Measurements from ENCODE around the gene PRKAG1.

Gene PRKAG1

DNA sequence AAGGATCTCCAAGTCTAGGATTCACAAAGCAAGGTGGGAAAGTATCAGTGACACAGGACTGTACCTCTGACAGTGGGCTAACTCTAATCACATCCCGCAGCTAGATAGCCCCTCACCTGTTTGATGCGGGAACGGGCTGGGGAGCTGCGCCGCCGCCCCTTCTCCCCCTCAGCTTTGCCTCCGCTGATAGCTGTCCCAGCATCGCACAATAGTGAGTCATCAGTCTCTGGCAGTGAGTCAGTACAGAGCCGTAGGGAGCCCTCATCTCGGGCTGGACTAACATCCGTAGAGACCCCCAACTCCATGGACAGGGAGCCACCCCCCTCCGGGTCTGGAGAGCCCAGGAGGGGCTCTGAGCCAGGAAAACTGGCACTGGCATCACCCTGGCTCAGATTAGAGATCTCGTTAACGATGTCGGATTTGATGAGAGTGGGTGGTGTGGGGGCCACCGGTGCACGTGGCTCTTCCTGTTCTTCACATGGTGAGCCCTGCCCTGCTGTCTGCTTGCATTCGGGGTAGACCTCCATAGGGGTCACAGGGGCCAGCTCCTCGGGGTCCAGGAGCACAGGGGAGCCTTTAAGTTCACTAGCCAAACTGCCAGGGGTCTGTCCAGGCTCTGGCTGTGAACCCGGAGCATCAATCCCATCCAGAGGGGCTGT is 31.1 kb upstream of the PRKAG1 start:
- no peak for DNase-seq

DNA sequence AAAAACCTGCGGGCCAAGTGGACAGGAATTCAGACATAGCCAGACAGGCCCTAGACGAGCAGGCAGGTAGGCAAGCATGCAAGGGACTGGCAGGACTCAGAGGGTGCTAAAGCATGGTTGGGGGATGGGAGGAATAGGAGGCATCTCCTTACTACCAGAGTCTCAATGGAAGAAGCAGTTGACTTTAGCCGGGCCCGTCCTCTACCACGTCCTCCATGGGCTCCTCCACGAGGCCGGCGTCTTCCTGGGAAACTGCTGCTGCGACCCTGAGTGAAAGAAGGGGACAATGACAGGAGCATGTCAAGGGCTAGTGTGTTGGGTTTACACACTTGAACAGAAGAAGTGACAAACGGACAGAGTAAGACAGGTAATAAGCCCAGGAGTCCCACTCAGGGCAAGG is 30.4 kb upstream of the PRKAG1 start:
- no peak for DNase-seq

DNA sequence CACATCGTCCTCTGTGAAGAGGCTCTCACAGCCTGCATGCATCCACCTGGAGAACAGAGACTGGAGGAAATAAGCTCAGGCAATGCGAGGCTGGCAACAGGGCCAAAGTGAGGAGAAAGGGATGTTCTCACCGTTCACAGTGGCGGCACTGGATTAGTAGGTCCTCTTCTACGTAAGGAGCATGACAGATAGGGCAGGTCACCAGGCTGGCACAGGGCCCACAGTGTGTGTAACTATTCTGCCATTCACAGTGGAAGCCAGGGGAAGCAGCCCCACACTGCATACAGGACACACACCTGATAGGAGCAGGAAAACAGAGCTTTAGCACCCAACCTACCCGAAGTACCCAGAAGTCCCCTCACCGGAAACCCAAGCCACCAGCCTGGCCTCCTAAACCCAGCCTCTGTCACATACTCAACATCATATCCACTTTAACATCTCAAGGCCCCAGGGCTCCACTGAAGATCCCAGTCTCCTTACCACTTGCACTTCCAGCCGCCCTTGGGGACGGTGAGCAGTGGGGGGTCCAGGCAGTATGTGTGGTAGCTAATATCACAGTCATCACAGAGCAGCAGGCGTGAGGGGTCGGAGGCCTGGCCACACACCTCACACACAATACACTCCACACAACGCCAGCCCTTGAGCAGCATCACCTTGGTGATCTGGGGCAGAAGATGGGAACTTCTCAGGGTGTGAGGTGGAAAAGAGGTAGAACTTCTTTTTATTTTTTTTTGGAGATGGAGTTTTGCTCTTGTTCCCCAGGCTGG is 27.7 kb upstream of the PRKAG1 start:
- DNase-seq = no peak

DNA sequence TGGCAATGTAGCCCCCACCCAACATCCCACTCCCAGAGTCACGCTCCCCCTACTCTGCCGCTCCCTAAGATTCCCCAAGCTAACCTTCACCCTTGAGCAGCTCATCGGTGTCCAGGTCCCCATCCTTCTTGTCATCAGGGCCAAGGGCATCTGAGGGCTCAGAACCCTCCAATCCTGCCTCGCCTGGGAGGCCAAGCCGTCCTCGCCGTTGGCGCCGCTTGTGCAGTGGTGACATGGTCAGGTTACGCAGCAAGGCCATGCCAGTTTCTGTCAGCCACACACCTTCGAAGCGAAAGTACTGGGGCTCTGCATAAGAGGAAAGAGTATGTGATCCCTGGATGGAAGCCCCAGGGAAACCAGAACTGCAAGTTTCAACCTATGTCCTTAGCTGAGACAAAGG is 26.1 kb upstream of the PRKAG1 start:
- DNase-seq = no peak

DNA sequence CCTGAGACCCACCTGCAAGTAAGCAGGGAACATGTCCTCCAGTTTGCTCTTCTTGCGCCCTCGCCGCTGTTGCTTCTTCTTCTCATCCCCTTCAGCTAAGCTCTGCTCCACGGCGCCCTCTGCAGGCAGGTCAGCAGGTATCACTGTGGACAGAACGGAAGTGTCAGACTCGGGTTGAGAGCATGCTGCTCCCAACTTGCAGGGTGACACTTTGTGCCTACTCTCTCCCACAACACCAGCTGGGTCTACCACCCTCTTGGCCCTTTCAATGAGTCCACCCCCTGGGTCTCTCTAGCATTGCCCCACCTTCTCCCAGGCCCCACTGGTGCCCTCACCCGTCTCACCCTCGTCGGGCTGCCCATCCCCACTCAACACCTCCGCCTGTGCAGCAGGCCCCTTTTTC is 25.3 kb upstream of the PRKAG1 start:
- peak; percentile 87 for DNase-seq

DNA sequence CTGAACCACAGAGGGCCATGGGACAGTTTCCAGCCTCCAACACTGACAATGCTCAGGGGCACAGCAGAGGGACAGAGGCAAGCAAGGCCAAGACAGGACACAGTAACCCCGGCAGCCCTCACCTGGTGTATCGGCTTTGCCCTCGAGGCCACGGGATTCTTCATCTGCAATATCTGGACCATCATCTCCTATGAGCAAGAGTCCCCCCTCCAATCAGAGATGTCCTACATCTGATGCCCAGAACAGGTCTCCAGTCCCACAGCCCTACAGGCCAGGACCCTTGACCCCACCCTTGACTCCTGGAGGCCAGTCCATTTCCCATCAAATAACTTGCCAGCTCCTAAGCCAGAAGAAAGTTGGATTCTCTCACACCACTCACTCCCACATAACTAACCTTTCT is 24.7 kb upstream of the PRKAG1 start:
- no peak for DNase-seq

DNA sequence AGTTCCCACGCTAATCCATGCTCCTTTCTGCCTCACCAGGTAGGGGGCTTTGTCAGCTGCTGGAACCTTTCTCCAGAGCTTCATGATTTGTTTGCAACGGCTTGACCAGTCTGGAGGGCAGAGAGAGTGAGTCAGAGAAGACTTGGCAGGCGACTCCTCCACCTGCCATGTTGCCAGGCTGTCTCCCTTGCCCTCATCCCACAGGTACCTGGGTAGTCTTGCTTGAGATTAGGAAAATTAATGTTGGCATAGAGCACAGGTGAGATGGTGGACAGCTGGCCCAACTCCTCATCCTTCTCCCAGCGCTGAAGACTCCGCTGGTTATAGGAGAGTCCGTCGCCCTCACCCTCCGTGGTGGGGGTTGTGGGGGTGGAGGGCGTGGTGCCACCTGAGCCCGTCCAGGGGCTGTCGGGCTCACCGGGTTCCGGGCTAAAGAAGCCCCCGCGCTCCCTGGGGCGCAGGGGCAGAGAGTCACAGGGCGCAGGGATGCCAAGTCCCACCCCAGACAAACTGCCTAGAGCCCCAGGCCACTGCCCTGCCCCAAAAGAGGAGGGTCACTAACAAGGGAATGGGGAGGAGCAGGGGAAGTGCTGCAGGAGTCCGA is 23.4 kb upstream of the PRKAG1 start:
- DNase-seq = no peak

DNA sequence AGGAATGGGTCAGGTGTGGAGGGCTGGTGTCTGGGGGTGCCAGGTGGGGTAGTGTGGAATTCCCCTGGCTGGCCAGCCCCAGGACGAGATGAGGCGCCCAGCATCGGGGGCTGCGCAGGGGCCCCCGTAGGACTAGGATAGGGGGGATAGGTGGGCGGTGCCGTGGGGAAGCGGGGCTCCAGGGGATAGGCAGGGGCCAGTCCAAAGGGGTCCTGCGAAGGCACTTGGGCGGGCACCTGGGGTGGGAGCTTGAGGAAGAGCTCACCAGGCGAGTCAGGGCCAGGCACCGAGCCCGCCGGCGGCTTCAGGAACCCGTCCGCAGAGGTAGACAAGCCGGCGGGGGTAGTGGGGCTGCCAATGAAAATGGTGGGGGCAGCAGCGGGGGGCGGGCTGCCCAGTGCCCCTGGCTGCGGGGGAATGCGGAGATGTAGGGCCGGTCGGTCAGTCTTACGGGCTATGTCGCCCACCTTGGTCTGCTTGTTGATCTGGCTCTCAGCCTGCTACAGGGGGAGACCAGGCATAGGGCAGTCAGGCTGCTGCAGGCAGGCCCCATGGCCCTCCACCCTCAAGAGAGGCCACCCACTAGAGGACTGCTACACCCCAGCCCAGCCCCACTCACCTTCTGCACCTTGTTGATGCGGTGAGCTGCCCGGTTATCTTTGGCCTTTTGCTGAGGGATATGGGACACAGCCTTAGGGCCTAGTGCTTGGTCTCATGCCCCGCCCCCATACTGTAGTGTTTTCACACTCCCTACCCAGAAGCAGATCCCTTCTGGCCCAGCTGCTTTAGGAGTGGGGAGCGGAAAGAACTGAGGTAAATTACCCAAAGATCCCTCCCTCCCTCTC is 22.7 kb upstream of the PRKAG1 start:
- DNase-seq = no peak

DNA sequence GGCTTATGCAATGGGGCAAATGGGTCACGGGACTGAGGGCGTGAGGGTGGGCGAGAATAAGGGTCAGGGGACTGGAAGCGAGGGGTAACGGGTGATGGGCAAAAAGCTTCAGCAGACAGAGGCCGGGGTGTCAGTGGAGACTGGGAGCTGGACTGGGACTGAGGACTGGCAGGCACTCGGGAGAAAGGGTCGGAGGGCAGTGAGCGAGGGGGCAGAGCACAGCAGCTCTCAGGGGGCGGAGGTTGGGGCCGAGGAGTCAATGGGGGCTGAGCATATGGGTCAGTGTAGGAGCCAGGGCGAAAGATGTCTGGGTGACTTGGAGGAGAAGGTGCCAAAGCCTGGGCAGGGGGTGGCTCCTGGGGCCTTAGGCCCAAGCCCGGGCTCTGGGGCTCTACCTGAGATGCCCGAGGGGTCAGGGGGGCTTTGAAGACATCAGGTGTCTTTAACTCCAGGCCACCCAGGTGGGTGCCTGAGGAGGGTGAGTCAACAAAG is 21.8 kb upstream of the PRKAG1 start:
- DNase-seq = no peak

DNA sequence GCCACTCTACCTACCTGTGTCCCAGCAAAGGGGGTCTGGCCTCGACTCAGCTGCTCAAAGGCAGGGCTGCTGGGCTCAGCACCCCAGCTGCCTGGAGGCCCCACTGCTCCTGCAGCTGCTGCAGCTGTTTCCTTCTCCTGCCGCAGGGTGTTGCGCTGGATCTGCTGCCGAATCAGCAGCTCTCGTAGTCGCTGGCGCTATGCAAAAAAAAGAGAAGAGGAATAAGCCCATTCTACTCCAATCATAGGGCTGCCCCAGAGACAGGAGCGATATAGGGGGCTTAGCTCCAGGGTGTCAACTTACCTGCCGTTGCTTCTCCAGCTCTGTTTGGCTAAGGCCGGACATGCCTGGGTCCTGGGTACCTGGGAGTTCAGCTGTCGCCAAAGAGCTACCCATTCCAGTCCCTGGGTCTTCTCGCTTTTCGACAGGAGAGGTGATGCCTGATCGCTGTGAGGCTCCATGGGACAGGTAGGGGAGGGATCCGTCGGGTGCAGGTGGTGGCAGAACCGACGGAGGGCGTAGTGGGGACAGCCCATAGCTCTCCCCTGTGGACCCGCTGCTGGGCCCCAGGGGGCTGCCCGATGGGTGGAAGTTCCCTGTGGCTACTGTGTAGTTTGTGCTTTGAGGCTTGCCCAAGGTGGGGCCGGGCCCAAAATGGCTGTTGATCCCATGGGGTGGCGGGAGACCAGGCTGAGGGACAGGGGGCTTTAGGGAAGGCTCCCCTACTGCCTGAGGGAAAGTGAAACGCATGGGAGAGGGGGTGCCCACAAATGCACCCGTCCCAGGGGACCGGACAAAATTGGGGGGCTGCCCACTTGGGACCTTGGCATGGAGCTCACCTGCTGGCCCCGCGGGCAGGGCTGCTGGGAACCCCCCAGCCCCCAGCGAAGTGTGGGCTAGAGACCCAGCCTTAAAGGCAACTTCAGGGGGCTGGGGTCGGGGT is 21.1 kb upstream of the PRKAG1 start:
- DNase-seq = no peak

DNA sequence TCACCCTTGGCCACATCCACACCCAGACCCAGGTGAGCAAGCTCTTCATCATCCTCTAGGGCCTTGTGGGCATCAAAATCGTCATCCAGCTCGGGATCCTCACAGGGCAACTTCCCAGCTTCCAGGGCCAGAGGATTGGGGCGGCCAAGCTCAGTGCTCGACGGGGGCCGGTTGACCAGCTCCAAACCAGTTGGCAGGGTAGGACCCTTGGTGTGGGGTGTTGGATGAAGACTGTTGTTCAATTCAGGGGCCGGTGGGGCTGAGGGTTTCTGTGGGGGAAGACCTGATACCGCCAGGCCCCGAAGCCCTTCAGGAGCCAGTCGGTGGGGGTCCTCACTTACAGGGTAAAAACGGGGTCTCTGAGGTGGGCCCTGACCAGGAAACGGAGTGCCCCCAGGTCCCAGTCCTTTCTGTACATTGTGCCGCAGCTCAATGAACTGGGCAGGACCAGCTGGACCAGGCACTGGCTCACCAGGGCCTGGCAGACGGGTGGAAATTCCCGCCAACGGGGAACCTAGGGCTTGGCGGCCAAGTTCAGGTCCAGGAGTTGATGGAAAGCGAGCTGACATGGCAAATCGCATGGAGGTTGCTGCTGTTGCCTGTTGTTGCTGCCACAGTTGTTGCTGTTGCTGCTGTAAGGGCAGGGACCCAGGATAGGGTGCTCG is 19.8 kb upstream of the PRKAG1 start:
- no peak for DNase-seq

DNA sequence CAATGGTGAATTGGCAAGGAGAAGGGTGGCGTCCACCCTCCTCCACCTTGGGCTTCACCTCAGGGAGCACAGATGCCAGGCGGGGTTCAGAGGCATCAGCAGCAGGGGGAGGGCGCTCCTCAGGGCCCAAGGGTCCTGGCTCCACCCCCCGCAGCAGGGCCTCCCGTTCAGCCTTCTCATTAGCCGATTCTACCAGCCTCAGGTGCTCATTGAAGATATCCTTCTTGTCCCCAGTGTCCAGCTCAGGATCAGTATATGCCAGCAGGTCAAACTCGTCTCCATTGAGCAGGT is 19.3 kb upstream of the PRKAG1 start:
- DNase-seq = no peak

DNA sequence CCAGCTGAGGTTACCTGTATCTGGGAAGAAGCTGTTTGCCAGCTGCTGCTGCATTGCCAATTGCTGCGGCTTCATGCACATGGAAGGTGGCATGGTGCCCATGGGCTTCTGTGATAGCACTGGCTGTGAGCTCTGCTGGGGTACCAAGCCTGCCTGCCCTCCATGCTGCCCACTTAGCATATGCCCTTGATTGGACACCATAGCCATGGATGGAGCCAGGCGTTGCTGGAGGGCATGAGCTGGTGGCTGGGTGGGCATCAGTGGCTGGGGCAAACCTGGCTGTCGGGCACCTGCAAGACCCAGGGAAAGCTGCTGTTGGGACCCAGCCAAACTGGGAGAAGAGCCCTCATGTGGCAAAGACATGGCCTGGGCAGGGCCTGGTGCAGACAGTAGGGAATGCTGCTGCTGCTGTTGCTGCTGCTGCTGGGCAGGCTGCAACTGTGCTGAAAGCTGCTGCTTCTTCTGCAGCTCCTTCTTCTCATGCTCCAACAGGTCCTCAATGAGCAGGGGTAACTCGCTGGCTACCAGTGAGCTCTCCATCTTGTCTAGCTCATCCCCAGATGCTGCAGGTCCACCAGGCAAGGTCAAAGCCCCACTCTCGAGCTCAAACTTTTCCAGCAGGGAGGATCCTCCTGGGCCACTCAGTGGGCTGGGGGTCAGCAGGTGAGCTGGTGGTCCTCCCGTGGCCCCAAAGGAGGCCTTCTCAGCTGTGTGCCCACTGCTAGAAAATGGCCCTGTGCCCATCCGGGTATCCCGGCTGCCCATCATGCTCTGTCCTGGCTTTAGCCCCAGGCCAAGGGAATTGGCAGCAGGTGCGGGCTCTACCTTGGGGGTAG is 18.8 kb upstream of the PRKAG1 start:
- no peak for DNase-seq

DNA sequence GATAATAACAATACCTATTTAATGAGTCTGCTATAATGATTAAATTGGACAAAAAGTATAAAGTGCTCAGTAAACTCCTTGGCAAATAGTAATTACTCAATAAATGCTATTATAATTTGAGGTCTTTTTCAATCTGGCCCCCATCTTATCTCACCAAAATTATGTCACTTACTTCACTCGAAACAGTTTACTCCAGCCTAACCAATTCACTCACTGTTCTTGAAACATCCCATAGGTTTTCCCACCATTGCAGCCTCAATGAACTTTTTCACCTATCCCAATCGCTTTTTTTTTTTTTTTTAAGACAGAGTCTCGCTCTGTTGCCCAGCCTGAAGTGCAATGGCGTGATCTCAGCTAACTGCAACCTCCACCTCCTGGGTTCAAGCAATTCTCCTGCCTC is 17.5 kb upstream of the PRKAG1 start:
- DNase-seq = no peak

DNA sequence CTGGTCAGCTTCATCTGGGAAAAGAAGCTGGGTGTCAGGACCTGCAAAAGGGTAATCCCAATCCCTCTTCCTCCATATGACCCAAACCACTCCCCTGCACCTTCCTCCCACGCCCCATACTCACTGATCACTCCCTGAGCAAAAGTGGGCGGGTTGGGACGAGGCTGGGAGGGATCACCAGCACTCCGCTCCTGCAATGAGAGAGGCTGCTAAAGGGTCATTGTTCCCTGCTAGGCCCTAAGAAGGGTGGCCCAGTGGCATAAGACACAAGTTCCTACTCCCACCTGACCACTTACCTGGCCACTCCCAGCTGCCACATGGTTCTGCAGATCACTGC is 15.7 kb upstream of the PRKAG1 start:
- no peak for DNase-seq

DNA sequence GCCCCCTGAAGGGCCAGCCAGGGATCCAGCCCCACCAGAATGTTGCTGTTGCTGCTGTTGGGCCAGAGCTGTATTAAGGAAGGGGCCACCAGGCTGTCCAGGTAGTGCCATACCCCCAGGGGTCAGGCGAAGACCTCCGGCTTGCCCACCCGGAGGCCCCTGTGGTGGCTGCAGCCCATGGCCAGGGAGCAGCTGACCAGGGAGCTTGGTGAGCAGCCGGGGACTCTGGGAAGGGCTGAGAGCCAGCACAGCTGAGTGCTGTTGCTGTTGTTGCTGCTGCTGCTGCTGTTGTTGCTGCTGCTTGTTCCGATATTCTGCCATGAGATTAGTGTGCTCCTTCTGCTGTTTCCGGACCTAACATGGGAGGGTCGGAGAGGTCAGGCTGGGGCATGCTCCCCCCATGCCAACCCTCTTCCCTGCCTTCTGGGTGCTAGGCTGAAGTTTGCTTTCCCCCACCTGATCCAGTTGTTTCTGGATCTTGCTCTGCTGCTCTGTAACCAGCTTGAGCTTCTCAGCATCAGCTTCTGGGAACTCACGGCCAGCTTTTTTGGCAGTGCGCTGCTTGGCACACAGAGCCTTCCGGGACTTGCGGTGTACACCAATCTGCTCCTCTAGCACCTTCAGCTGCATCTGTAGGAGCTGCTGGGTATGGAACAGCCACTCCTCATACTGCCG is 15.2 kb upstream of the PRKAG1 start:
- no peak for DNase-seq

DNA sequence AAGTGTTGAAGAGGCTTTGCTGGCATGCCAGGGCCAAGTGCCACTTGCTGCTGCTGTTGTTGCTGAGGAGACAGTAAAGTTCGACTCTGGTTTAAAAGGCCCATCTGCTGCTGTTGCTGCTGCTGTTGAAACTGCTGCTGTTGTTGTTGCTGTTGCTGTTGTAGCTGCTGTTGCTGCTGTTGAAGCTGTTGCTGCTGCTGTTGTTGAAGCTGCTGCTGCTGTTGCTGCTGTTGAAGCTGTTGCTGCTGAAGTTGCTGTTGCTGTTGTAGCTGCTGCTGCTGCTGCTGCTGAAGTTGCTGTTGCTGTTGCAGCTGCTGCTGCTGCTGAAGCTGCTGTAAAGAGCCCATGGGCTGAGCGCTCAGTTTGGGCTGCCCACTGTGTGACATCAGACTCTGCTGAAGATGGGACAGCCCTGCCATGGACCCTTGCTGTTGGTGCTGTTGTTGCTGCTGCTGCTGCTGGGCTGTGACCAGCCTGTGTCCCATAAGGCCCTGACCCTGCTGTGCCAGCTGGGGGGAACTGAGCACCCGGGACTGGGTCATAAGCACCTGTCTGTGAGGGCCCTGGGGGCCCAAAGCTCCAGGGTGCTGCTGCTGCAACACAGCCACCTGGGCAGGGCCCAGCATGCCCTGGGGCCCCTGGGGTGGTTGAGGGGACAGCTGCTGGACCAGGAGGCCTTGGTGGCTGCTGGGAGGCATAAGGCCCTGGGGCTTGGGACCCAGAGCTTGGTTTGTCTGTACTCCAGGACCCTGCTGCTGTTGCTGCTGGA is 14.3 kb upstream of the PRKAG1 start:
- DNase-seq = no peak

DNA sequence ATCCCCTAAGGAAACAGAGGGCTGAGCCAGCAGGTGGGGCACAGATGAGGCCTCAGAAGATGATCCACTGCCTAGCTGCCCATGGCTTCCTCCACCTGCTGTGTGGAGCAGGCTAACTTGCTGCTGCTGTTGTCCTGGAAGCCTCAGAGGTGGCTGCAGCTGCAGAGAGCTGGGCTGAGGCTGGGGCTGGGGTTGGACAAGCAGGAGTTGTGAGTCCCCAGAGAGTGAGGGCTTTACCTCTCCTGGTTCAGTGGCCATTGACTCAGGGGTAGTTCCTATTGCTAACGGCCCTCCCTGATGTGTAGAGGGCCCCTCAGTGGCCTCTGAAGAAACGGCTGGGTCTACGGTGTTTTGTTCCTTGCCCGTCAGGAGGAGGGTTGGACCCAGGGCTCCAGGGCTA is 13.7 kb upstream of the PRKAG1 start:
- DNase-seq = no peak

DNA sequence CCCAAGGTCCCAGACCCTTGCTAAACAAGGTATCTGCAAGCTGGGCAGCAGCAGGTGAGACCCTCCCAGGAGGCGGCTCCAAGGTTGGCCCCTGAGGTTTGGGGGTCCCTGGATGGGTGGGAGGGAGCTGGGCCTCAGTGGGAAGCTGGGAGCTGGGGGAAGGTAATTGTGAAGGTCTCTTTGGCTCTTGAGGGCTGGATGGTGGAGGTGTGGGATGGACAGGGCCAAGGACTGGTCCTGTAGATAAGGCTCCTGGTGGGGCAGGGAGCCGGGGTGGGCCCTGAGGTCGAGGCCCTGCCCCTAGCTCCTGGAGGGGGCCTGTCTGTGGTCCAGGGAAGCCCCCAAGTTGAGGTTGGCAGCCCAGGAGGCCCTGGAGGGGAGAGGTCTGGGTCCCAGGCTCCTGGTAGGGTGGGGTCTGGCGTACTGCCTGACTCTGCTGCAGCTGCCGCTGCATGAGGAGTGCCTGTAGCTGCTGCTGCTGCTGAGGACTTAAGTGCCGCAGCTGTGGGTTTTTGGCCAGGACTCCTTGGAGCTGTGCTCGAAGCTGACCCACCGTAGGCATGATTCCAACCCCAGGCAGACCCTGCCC is 13.1 kb upstream of the PRKAG1 start:
- no peak for DNase-seq
